ENCODE results near the gene PTPN11. TPM values are rescaled to one million over a fixed set of nuclear protein-coding genes. Genes with fewer than 3 reads are reported as not detected.
"Not testable (repeated sequence)": the region's sequence is repeated elsewhere in the genome, so short reads cannot be mapped to it uniquely, and the experiment has no call there.

PTPN11 gene
- total and polyA plus RNA-seq, 2 of the 8 experiments (the other 6 are each of a cell fraction or from before 2014, with no cell fraction given), result 28.3 to 133 TPM

- H3K79me2 ChIP-seq (ENCODE audit: control insufficient read depth in 1 of 2, insufficient read depth in 2 of 2, low read length in 2 of 2); H4K5ac ChIP-seq (ENCODE audit: insufficient read length, low read depth, low read length); H4K20me1 ChIP-seq (replicated peaks in 1 of 2; ENCODE audit: control insufficient read depth in 1 of 2, insufficient read depth in 2 of 2, low read length in 2 of 2); CTCF ChIA-PET (ENCODE audit: partially characterized antibody); H2AK5ac ChIP-seq (ENCODE audit: low read depth, low read length); H2BK15ac ChIP-seq (ENCODE audit: low read length); H3K23me2 ChIP-seq (ENCODE audit: low read depth, low read length); H3K4me2 ChIP-seq (ENCODE audit: insufficient read depth in 1 of 2, low read depth in 2 of 2, low read length in 2 of 2); H2BK12ac ChIP-seq (ENCODE audit: low read depth, low read length); H3K14ac ChIP-seq (ENCODE audit: insufficient read length); H3K9ac ChIP-seq (replicated peaks in 1 of 4; ENCODE audit: extremely low read depth in 1 of 4, low read depth in 3 of 4, low read length in 3 of 4); H3K4me3 ChIP-seq (ENCODE audit: extremely low read depth in 1 of 4, insufficient read depth in 2 of 4, low read depth in 3 of 4, low read length in 4 of 4); H3K56ac ChIP-seq (replicated peaks; ENCODE audit: insufficient read length, low read depth, low read length); H3K79me1 ChIP-seq (ENCODE audit: low read depth, low read length); POLR2A ChIA-PET (ENCODE audit: partially characterized antibody); H4K8ac ChIP-seq (ENCODE audit: extremely low read depth, insufficient read depth, low read length); H3K4ac ChIP-seq (replicated peaks; ENCODE audit: insufficient read length, low read depth, low read length); H3K9me3 ChIP-seq (ENCODE audit: insufficient read depth in 2 of 2, low read depth in 1 of 2, low read length in 1 of 2); H3K27ac ChIP-seq (ENCODE audit: low read depth, low read length); H3K4me1 ChIP-seq (replicated peaks in 1 of 4; ENCODE audit: control insufficient read depth in 3 of 4, insufficient read depth in 4 of 4, low read length in 3 of 4); FAIRE-seq; H3K18ac ChIP-seq (ENCODE audit: extremely low read depth, low read length); H2AFZ ChIP-seq (ENCODE audit: low read length); DNase-seq (ENCODE audit: low read depth in 1 of 2, low spot score in 2 of 2); H2BK120ac ChIP-seq (replicated peaks; ENCODE audit: low read depth, low read length); H3K27me3 ChIP-seq (replicated peaks in 1 of 4; ENCODE audit: control insufficient read depth in 3 of 4, extremely low read depth in 1 of 4, insufficient read depth in 3 of 4, low read length in 3 of 4); H4K91ac ChIP-seq (replicated peaks; ENCODE audit: insufficient read length, low read length); H2BK5ac ChIP-seq (ENCODE audit: low read depth, low read length); H2BK20ac ChIP-seq (ENCODE audit: low read length); H3K23ac ChIP-seq (ENCODE audit: insufficient read length): not testable (repeated sequence)
- 91% methylated on average over 2 of the region's 2 CpGs; no CpG with 5 or more reads in 1 of the 2 experiments for WGBS, 2 experiments (ENCODE audit: extremely low coverage in 1 of 2, insufficient coverage in 1 of 2, insufficient read length in 1 of 2, insufficient replicate concordance in 2 of 2, low coverage in 1 of 2, low lambda C conversion rate in 2 of 2, missing lambda C conversion rate in 1 of 2)
- H3K36me3 ChIP-seq (ENCODE audit: control insufficient read depth in 2 of 4, insufficient read depth in 4 of 4, low read length in 3 of 4), result peaks cover 2 to 34% (median 14%) of the 10 kb centered on the region in 4 experiments; a peak in 4 of 8 replicates
Measured at GRCh38 chr12:112448165-112448564, 29.4 kb downstream of the PTPN11 start.
